GM12873 (cell line): ENCODE results near the gene CST8.

ENCODE experiments used
- TF ChIP-seq, protein P1 (sequence below): IDR thresholded peaks from 2 replicates; pipeline ENCODE4 v1.5.1; 2012; ENCODE audit warnings: low read depth, mild to moderate bottlenecking, moderate library complexity, low read length, control low read depth; ENCODE audit not compliant: insufficient read depth; ENCODE audit errors: missing control alignments

Gene CST8

DNA sequence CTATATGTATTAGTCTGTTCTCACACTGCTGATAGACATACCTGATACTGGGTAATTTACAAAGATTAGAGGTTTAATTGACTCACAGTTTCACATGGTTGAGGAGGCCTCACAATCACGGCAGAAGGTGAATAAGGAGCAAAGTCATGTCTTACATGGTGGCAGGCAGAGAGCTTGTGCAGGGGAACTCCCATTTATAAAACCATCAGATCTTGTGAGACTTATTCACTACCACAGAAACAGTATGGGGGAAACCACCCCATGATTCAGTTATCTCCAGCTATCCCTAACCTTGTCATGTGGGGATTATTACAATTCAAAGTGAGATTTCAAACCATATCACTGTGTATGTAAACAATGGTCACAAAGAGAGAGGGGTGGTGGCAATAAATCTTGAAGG, 6.6 kb downstream of the CST8 start:
- TF ChIP-seq, protein P1, sequence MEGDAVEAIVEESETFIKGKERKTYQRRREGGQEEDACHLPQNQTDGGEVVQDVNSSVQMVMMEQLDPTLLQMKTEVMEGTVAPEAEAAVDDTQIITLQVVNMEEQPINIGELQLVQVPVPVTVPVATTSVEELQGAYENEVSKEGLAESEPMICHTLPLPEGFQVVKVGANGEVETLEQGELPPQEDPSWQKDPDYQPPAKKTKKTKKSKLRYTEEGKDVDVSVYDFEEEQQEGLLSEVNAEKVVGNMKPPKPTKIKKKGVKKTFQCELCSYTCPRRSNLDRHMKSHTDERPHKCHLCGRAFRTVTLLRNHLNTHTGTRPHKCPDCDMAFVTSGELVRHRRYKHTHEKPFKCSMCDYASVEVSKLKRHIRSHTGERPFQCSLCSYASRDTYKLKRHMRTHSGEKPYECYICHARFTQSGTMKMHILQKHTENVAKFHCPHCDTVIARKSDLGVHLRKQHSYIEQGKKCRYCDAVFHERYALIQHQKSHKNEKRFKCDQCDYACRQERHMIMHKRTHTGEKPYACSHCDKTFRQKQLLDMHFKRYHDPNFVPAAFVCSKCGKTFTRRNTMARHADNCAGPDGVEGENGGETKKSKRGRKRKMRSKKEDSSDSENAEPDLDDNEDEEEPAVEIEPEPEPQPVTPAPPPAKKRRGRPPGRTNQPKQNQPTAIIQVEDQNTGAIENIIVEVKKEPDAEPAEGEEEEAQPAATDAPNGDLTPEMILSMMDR = no peak

DNA sequence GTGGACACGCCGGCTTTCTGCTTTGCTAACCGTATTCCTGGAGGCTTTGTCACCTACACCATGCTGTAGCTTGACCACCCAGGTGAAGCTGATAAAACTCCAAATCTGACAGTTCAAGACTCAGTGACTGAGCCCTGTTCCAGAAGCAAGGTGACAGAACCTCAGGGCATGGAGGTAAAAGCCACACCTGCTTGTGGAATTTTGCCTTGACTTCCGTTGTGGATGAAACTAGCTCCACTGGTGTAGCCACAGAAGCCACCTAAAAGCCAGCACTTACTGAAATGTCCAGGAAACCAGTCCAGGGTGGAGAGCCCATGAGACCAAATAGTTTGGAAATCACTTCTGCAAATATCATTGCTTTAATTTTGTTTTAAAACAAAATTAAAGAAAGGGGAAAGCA, 11.0 kb downstream of the CST8 start:
- TF ChIP-seq, protein P1 = no peak

DNA sequence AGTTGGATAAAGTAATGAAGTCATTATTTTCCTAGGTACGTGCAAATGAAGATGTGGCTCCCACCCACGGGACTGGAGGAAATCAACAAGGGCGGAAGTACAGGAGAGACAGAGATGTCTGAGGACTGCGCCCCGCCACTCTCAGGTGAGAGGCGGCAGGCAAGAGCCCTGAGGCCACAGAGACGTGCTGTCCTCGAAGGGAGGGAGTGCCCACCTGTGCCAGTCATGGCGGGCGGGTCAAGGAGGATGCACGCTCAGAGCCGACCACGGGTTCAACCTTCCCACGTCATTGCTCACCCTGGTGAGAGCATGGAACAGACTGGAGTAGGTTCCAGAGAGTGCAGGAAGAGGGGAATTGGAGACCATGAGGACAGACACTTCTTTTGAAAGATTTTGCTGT, 12.7 kb downstream of the CST8 start:
- TF ChIP-seq, protein P1 = no peak

DNA sequence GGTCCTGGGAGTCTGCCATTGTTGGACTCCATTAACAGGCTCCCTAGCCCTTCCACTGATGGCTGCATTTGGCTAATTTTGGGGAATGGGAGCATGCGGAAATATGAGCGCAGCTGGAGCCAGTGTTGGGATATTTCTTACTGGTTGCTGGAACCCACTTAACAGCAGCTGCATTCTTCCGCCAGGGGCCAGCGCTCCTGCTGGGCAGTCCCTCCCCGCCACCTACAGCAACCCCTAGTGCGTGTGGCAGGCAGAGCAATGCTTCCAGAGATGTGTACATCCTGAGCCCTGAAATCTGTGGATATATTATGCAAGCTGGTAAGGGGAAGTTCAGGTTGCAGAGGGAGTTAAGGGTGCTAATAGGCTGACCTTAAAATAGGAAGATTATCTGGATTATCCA, 16.4 kb downstream of the CST8 start:
- TF ChIP-seq, protein P1 = no peak

DNA sequence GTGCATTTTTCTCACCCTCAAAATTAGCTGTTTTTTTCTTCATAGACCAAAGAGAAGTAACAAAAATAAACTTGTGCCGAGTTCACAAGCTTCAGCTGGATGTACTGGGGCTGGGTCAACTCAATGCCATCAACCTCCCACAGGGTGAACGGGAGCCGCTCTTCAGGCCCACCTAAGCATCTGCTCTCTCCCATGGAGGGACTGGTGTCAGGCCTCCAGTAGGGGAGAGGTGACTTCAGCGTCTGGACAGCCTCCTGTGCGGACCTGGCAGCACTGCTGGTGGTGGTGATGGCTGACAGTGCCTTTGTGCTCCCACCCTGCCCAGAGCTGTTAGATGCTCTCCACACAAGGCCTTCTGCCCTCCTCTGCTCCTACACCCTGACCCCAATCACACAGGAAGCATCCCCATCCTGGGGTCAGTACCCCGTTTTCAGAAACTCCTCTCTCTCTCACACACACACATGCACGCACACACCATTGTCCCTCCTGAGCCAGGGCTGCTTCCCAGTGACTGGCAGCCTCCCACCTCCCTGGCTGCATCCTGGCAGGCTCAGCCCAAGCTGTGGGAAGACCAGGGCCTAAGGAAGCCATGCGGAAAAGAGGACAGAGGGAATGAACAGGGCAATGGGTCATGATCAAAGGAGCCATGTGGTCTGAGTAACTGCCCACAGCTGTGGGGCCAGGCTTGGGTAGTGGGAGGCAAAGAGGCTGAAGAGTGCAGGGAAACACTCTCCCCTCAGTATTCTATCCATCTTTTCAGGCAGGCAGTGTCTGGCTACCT, 17.7 kb downstream of the CST8 start:
- TF ChIP-seq, protein P1 = no peak

DNA sequence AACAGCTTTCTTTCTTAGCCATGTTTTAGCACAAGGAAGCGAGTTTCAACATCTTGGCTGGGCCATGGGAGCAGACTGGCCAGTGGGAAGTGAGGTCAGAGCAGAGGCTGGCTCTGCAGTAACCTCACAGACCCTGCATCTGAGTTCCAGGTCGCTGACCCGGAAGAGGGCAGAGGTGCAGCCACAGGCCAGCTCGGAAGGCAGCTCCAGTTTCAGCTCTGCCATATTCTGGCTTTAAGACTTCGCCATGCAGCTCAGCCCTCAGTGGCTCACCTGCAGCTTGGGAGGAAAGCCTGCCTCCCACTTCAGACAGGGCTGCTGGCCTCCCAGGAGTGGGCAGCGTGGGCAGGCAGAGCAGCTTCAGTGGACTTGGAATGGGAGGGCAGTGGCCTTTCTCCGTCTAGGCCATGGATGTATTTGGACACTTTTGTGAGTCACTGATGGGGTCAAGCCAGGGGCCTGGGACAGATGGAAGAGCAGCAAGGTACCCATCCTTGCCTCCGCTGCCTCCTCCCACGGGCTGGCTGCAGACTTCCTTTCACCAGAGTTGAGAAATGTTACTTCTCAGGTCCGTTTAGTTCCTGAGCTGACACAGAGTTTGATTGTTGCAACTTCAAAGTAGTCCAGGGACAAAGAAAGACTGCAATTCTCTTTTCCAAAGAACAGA, 18.5 kb downstream of the CST8 start:
- TF ChIP-seq, protein P1 = no peak

DNA sequence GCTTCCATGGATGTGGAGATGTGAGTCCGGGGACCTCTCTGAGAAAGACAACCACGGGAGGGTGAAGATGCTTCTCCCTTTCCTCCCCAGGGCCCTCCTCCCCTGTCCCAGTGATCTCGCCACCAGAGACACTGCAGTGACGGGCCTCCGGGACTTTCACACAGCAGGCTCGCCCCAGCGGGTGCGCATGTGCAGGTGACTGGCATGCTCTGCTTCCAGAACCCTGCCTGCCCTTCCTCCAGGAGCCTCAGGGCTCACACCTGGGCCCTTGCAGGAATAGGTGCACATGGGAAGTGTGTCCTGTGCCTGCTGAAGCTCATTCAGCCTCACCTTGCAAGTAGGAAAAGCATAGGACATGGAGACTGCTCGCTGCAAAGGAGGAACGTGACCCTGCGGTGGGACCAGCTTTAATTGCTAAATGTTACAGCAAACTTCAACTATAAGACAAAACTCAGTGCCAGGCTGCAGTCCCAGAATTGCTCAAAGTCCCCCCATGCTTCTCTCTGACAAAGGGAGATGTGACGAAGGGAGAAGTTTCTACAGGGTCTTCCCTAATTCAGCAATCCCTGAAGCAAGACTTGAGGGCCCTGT, 19.2 kb downstream of the CST8 start:
- TF ChIP-seq, protein P1 = no peak
